HG03095 (cell line): ENCODE results near the gene MTERF4.
"Not testable (repeated sequence)": the region's sequence is repeated elsewhere in the genome, so short reads cannot be mapped to it uniquely, and the experiment has no call there.

ENCODE experiments used
- ATAC-seq: cut with Tn5 transposase; IDR thresholded peaks from one replicate; pipeline ENCODE4 v1.9.1; 2021; ENCODE audit warnings: moderate library complexity; ENCODE audit not compliant: unreplicated experiment

Gene MTERF4

DNA sequence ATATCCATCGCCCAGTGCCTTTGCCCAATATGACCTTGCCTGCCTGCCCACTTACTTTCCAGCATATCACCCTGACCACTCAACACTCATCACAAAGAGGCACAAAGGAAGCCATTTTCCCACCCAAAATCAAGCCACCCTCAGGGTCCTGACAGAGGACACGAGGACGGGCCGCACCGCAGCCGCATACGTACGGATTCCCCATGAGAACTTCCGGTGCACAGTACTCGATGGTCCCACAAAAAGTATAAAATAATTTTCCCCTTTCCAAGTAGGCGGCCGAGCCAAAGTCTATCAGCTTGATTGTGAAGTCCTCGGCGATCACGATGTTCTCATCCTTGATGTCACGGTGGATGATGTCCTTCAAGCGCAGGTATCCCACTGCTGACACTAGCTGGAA is 10.0 kb upstream of the MTERF4 start:
- no peak for ATAC-seq

DNA sequence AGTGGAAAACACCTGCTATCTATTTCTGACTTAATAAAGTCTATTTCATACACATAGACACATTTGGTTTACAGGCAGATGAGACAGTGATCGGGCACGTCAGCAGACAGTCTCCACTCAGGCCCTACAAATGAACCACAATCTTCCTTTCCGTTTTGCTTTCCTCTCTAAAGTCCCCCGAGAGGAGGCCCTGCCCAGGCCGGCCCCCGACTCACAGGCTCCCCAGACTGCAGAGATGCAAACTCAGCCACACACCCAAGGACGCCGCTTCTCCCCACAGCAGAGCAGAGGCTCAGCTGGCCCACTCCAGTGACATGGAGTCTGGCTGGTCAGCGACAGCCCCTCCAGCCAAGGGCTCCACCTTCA is 9.3 kb upstream of the MTERF4 start:
- ATAC-seq = peak; percentile 40

DNA sequence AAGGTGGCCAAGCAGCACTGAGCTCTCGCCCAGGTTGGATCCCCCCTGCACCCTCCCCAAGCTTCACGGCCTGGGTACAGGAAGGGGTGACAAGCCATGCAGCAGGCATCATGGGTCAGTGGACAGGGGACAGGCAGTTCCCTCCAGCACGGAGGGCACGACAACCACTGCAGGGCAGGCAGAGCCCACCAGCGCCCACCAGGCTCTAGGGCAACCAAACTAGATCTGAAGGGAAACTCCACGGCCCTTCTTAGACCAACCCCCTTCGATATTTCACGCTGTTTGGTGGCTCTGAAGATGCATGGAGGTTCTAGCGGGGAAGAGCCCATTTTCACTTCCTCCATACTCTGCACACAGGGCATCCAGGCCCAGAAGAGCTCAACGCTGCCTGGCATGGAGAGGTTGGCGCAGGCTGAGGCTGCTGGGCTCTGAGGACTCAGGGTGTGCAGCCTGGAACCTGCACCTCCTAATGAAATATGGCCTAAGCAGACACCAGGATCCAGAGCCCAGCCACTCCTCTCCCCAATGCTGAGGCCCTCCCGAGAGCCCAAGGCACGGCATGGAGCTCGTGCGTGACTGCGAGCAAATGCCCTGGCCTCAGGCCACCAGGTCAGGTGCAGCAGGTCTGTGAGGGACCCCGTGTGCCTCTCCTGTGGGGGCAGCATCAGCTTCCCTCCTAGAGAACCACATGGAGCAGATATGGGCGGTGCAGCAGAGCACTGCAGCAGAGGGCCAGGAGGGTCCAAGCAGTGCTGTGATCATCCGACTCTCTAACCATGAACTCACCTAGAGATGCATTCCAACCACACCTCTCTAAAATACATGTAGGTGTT is 8.7 kb upstream of the MTERF4 start:
- peak; percentile 31 for ATAC-seq

DNA sequence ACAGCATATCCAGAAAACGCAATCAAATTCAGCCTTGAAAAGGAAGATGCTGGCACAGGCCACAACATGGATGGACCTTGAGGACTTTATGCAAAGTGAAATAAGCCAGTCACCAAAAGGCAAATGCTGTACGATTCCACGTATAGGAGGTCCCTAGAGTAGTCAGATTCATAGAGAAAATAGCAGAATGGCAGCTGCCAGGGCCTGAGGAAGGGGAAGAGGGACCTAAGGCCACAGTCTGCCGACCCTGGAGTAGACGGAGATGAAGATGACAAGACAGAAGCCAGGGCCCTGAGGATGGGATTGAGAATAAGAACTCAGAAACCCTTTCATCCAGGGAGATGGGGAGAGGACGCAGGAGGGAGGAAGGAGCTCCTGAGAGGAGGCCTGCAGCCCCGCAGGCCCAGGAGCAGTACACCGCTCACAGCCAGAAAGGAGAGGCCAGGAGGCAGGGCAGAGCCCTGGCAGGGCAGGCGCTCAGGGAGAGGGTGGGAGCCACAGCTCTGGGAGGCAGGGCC is 8.1 kb upstream of the MTERF4 start:
- ATAC-seq = peak; percentile 5

DNA sequence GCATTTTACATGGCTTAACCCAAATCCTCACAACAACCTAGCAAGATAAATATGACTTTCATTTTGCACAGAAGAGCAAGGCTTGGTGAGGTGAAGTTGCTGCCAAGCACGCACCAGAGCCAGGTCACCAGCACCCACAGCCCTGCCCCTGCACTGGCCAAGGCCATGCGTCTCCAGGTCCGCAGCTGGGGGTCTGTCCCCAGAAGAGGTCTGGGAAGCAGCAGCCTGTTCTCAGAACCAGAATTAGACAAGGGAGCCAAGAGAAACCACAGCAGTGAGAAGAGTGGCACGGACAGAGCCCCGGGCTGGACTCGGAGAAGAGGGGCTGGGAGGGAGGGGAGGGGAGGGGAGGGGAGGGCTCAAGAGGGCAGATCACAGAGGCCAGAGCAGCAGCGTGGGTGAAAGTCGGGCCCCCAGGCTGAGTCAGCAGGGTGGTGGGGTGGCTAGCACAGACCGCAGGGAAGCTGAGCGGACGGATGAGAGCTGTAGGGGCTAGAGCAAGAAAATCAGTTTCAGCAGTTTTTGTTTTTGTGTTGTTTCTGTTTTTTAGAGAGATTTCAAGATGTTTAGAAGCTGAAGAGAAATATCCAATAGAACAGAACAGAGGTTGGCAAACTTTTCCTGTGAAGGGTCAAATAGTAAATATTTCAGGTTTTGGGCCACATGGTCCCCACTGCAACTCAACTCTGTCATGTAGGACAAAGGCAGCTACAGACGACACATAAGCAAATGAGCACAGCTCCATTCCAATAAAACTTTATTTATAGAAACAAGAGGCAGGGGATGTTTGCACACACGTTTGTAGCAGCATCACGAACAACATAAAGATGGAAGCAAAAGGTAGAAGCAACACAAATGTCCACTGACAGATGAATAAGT is 7.4 kb upstream of the MTERF4 start:
- ATAC-seq = no peak

DNA sequence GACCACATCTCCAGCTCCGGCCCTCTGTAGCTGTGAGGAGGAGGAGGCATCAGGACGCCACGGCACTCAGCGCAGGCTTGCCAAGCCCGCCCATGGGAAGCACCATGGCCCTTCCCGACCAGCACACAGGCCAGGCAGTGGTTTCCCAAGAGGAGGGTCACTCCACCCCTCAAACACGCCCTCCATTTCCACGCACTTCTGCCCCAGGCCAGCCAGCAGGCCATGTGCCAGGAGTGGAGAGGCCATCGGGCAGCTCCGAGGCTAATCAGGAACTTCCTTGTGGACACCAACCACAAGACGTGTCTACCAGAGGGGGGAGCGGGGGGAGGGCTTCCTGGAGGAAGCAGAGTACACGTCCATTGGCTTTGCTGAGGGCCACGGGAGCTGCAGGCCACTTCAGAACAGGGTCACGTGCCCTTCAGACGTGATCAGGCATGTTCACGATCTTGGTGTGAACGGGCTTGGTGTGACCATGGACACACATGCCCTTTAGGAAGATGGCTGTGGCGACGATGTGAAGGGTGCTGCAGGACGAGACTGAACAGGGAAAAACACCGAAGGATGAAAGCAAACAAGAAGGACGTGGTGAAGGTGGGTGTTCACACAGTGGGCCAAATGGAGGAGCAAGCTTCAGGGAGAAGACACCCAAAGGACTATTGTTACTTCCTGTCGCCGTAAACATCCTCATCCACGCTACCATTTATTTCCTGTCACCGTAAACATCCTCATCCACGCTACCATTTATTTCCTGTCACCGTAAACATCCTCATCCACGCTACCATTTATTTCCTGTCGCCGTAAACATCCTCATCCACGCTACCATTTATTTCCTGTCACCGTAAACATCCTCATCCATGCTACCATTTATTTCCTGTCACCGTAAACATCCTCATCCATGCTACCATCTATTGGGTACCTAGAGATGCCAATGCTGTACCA is 6.5 kb upstream of the MTERF4 start:
- ATAC-seq = no peak

DNA sequence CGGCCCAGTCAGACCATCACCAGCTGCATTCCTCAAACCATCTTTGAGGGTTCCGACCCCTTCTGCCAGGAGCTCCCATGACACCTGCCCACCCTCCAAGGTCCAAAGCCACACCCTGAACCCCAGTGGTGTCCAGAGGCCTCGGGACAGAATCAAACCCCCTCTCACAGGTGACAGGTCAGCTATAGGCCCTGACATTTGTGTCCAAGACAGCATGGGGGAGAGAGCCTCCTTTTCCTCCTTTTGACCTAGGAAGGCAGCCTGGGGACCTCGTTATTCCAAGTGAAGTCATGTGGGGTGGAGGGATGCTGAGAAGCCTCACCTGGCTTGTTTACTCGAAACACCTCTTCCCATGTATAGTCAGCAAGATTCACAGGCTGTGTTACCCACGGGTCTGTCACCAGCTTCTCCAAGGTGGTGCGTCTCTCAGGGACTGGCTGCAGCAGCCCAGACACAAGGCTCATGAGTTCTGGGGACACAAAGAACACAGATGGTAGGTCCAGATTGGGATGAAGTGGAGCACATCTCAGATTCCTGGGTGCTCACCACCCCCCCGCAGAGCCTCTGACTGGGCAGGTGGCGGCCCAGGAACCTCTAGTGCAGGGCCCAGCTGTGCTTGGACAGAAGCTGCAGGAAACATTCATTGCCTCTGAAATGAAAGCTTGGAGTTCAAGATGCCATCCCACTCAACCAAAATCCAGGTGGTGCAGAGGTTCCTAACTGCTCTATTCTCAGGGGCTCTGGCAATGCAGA is 5.1 kb upstream of the MTERF4 start:
- ATAC-seq = no peak

DNA sequence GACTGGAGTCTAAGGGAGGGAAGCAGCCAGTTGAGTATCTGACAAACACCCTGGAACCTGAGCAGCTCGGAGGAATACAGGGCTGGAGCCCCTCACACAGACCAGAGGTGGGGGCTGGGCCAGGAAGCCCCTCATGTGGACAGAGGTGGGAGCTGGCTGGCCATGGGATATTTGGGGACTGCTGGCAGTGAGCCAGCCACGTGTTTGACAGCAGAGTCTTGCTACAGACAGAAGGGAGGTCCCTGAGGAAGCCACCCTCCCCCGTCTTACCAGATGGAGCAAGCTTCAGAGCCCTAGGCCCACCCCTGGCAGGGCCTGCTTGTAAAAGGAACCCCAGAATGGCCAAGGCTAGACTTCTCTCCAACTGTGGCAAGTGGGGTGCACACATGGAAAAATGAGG is 3.6 kb upstream of the MTERF4 start:
- no peak for ATAC-seq

DNA sequence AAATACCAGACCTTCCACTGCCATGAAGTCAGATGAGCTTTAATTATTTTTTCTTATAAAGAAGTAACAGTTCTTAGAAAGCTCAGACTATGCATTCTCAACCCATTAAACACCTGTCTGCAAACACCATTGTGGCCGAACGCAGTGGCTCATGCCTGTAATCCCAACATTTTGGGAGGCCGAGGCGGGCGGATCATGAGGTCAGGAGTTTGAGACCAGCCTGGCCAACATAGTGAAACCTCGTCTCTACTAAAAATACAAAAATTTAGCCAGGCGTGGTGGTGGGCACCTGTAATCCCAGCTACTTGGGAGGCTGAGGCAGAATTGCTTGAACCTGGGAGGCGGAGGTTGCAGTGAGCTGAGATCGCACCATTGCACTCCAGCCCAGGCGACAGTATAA is 2.5 kb upstream of the MTERF4 start:
- ATAC-seq = not testable (repeated sequence)

DNA sequence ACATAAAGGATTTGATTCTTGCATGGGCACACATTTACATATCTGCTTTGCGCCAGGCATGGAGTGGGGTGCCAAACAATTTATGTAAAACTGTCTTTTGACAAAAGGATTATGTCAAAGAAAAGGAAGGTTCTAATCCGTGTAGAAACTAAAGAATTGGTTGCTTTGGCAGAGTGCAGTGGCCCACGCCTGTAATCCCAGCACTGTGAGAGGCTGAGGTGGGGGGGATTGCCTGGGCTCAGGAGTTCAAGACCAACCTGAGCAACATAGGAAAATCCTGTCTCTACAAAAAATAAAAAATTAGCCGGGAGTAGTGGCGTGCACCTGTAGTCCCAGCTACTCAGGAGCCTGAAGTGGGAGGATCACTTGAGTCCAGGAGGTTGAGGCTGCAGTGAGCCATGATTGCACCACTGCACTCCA is 1.1 kb upstream of the MTERF4 start:
- no peak for ATAC-seq

DNA sequence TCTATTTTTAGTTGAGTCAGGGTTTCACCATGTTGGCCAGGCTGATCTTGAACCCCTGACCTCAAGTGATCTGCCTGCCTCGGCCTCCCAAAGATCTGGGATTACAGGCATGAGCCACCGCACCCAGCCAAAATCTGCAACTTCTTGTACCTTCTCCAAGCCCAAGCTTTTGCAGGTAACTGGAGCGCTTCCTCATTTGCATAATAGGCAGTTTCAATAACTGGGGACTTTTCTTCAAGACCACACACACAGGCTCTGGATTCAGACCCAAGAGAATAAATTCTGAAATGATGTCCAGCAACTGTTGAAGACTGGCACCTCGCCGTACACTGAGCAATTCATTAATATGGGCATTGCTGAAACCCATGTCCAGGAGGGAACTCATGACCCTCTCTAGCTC is 2.8 kb downstream of the MTERF4 start:
- no peak for ATAC-seq

DNA sequence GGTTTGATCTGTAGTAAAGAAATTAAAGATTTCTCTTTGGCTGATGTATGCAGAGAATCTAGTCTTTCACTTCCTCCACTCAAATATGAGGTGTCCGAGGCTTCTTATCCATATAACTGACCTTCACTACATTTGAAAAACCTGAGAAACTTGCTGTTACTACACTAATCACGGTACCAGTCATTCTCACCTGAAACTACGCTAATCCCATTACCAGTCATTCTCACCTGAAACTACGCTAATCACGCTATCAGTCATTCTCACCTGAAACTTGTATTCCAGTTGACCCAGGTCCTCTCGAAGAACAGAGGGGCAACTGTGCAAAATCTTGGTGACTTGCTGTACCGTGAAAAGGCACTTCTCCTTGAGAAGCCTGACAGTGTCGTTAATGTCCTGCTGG is 5.1 kb downstream of the MTERF4 start:
- no peak for ATAC-seq

DNA sequence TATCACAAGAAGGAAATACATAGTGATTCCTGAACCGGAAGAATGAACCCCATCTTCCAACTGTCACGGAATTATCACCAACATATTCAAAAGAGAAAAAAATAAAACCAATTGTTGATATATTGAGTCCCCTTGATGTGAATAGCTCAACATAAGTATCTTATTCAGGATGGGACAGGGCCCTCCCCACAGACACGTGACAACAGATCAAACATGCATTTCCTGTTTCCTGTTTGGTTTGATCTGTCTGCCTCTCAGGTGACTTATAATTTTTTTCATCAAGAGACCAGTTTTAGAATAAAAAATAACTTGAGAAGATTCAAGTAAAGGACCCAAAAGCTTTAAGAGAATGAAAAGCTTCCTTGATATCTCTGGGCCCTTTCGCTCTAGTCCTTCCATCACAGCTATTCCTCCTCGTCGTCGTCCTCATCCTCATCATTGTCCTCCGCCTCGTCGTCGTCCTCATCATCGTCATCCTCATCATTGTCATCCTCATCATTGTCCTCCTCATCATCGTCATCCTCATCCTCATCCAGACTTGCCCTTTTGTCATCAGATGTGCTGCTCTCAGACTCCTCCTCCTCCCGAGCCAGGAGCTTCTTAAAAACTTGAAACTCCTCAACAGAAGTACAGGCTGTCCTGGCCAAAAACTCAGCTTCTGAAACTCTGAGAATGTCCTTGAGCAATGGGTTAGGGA is 6.3 kb downstream of the MTERF4 start:
- no peak for ATAC-seq

DNA sequence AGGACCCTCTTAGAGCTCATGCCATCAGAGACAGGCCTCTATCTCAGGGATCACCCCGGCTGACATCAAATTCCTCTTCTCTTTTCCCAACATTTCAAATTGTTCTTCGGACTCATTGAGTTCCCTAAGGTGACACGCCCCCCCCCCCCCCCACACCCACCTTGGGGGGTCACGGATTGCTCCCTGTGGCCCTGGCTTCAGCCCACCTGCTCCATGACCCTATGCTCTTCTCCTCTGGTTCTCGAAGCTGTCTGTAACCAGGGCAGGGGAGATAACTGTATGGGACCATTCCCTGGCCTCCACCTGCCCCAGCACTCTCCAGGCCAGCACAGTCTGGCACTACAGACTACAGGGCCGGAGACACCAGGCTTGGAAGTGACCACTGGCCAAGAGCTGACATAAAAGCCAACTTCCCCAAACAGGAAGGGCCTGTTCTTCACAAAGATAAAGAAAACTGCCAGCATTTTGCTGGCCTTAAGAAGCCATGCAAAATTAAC is 7.1 kb downstream of the MTERF4 start:
- no peak for ATAC-seq

DNA sequence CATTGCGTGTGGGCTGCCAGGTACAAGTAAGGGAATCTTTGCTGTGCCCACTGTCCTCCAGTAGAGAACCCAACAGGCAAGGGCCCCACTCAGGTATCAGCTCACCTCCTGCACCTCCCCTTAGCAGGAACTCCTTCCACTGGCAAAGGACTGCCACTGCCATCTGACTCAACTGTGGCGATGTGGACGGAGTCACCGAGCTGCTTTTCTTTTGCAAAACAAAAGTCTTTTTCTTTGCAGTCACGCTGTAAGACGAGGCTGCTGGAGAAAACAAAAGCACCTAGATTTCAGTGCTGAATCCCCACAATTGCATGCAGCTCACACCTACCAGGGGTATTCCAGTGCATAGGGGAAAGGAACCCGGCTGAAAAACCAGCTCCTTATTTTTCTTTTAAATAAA is 7.9 kb downstream of the MTERF4 start:
- no peak for ATAC-seq

DNA sequence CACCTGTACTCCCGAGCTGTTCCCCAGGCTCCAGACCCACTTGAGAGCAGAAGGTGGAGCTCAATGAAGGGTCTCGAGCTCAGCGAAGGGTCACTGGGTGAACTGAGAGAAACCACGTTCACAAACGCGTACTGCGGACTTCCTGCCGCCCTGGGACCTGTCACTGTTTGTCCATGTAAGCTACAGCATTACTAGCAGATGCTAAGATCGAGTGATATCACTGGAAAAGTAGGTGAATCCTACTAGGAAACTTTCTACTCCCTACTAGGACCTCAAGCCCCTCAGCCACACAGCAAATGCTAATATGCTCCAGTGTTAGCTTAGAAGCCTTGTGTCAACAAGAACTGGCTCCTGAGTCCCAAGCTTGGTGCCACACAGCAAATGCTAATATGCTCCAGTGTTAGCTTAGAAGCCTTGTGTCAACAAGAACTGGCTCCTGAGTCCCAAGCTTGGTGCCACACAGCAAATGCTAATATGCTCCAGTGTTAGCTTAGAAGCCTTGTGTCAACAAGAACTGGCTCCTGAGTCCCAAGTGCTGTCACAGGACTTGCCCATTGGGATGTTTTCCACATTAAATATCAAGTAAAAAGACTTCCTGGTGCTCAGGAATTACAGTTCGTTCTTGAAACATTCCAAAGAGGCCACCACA is 8.8 kb downstream of the MTERF4 start:
- ATAC-seq = not testable (repeated sequence)

DNA sequence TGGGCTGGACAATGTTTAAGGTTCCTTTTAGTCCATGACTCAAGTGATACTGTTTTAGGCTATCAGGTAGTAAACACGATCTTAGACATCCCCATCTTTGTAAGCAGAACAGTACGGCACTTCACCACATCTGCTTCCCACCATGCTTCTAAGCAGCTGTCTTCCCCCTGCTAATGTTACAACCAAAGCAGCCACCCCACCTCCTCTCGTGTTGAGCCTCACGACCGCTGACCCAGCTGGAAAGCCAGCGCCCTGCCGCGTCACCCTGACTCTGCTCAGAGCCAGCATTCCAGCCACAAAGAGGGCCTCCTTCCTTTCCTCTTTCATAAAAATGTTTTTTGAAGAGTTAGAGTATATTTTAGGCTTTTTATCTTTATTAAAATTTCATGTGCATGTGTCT is 9.4 kb downstream of the MTERF4 start:
- no peak for ATAC-seq

DNA sequence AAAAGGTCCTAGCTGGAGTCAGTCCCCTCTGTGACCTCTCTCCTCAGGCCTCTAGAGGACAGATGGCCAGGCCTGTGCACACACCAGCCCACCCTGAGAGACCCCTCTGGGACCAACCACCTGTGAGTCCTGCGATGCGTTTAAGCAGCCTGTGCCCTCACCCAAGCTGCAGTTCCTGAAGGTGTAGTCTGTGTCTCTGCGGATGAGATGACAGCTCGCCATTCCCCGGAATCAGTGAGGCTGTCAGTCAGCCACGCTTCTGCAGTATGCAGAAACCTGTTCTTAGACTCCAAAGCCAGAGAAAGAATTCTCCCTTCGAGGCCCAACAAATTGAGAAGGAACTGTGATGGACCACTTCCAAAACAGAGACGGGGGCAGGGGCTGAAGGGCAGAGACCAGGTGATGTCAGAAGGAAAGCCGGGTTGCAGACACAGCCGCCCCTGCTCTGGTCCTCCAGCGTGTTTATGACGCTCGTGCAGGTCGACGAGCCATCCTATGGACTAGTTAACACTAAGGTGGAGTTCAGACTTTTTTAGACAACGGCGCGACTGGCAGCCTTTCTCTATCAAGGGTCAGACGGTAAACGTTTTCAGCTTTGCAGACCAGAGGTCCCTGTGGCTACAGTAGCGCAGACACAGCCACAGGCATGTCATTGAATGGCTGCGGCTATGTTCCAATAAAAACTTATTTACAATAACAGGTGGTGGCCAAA is 10.2 kb downstream of the MTERF4 start:
- no peak for ATAC-seq
